Measurements from ENCODE around the gene C10orf143. TPM values are rescaled to one million over a fixed set of nuclear protein-coding genes. Genes with fewer than 3 reads are reported as not detected.

Gene C10orf143
- total RNA-seq, 1 donor from 2014 or later = 1.1 TPM

GRCh38 chr10:130014263-130015074, 96.2 kb downstream of the C10orf143 start:
- no peak for DNase-seq

Other genes starting within 250 kb of the C10orf143 start
- 0.31 TPM for gene EBF3, start 146.6 kb downstream of the C10orf143 start, total RNA-seq
- gene GLRX3, start 25.6 kb upstream of the C10orf143 start, total RNA-seq = 49.0 TPM

Measured in occipital lobe (tissue), 2 donors.